Myometrial cell (primary cell): ENCODE data around the gene PTER. TPM values are rescaled to one million over a fixed set of nuclear protein-coding genes. Genes with fewer than 3 reads are reported as not detected.

Experiments
- total RNA-seq: library from RNA; depleted of rRNA; stranded (reverse); fragments of >200 nt; gene quantifications from 2 replicates; pipeline ENCODE4 v1.2.3, GENCODE V29; 2015

Gene PTER, protein sequence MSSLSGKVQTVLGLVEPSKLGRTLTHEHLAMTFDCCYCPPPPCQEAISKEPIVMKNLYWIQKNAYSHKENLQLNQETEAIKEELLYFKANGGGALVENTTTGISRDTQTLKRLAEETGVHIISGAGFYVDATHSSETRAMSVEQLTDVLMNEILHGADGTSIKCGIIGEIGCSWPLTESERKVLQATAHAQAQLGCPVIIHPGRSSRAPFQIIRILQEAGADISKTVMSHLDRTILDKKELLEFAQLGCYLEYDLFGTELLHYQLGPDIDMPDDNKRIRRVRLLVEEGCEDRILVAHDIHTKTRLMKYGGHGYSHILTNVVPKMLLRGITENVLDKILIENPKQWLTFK
- total RNA-seq: 6.1 and 9.7 TPM in 2 replicates

DNA sequence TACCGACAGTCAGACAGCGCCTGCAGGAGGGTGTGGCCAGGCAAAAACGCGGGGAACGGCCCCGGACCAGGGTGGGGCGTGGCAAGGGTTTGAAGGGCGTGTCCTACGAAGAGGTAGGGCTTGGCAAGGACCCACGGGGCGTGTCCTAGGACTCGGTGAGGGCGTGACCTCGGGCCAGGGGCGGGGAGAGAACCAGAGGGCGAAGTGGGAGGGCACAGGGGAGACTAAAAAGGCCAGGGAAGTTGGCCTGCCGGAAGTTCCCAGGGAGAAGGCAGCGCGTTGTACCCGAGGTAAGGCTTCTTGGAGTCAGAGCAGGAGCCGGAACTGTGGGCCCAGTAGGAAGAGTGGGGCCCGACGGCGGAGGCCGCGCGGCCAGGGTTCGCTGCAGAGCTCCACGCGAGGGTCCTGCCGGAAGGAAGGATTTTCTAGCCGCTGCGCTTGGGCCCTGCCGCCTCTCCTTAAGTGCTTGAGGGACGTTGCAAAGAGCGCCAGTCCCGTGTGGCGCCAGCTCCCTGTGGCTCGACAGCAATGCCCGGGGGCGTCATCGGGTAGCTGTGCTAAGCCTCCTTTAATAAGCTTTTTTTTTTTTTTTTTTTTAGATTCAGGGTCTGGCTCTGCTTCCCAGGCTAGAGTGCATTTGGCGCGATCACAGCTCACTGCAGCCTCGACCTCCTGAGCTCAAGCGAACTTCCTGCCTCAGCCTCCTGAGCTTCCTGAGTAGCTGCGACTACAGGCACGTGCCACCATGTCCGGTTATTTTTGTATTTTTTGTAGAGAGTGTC, at the start of gene PTER:
PTER (plus strand) TSS at position 253 of the 782 bp plus-strand sequence. CDS start 47,375 bp downstream, outside the sequence.

DNA sequence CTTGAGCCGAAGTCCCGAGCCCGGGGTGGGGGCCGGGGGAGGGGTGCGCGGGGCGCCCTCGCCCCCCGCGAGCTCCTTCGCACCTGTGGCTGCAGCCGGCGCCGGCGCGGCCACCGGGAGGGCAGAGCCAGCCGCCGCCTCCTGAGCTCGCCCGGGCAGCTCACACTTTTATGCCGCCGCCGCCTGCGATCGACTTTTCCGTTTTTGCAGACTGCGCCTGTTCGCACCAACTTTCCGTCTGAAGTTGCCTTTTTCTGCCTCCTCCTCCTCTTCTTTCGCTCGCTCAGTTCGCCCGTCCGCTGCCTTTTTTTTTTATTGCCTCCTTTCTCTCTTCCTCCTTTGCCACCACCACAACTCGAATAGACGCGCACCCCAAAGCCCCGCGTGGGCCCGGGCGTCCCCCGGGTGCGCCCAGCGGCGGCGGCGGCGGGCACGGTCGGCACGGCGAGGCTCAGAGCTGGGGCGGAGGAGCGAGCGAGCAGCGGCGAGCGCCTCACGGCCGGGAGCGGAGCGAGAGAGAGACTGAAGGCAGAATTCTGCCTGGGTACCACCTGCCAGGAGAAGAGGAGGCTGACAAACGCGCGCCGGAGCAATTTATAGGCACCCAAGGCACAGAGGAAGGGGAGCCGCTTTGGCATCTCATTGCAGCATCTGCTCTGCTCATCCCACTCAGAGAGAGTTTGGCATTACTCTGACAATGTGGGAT, 84.7 kb downstream of the PTER start, which contains the start of gene C1QL3:
C1QL3 (minus strand) TSS at position 569 of the 706 bp plus-strand sequence. CDS start 814 bp downstream, outside the sequence.

Other genes starting within 250 kb of the PTER start
- gene C1QL3, start 84.9 kb downstream of the PTER start, total RNA-seq: not detected in 2 replicates